GM12878 (cell line): ENCODE results near the gene MCF2L2. TPM values are rescaled to one million over a fixed set of nuclear protein-coding genes. Genes with fewer than 3 reads are reported as not detected.

Experiments used
- ASH2L ChIP-seq: fragments of 300-600, 200-600 bp; sonication (generic); IDR thresholded peaks from 2 replicates; pipeline ENCODE4 v1.6.1; 2017; ENCODE audit warnings: low read depth, mild to moderate bottlenecking, borderline replicate concordance
- BMI1 ChIP-seq: fragments of 450-650 bp; IDR thresholded peaks from 2 replicates; pipeline ENCODE4 v1.6.1; 2016; ENCODE audit warnings: mild to moderate bottlenecking, moderate library complexity, borderline replicate concordance
- CHD1 ChIP-seq: IDR thresholded peaks from 2 replicates; pipeline ENCODE4 v1.6.1; 2012; ENCODE audit warnings: low read depth, low read length, improper control_type of control experiment
- EP300 ChIP-seq, 2 experiments: fragments of 150-350 bp in 1 of 2; IDR thresholded peaks; 2 replicates each; pipeline ENCODE4 v1.6.1; 2011 to 2012; ENCODE audit warnings: low read depth in 2 of 2, low read length in 2 of 2, borderline replicate concordance in 1 of 2, improper control_type of control experiment in 1 of 2, inconsistent platforms in 1 of 2; ENCODE audit not compliant: control insufficient read depth in 1 of 2
- ETV6 ChIP-seq, 2 experiments: fragments of 450-650 bp in 1 of 2; IDR thresholded peaks in 1 of 2; conservative IDR thresholded peaks in 1 of 2; 2 replicates each; pipeline ENCODE4 v1.6.1; 2014; ENCODE audit warnings: antibody characterized with exemption in 1 of 2, borderline replicate concordance in 1 of 2, low read depth in 1 of 2, mild to moderate bottlenecking in 1 of 2, moderate library complexity in 1 of 2
- FOS ChIP-seq: IDR thresholded peaks from 3 replicates; pipeline ENCODE4 v1.6.1; 2011; ENCODE audit warnings: borderline replicate concordance; ENCODE audit not compliant: insufficient read length; ENCODE audit errors: extremely low read depth
- JUNB ChIP-seq: IDR thresholded peaks from 2 replicates; pipeline ENCODE4 v1.6.1; 2016; ENCODE audit warnings: antibody characterized with exemption, mild to moderate bottlenecking
- KAT2A ChIP-seq: conservative IDR thresholded peaks from 2 replicates; pipeline ENCODE4 v1.6.1; 2011; ENCODE audit warnings: low read depth, low read length; ENCODE audit not compliant: control insufficient read depth
- MEF2B ChIP-seq: fragments of 450-650 bp; IDR thresholded peaks from 2 replicates; pipeline ENCODE4 v1.6.1; 2018; ENCODE audit warnings: mild to moderate bottlenecking, moderate library complexity; ENCODE audit not compliant: partially characterized antibody, poor library complexity, severe bottlenecking
- MTA2 ChIP-seq: fragments of 450-650 bp; IDR thresholded peaks from 2 replicates; pipeline ENCODE4 v1.6.1; 2016; ENCODE audit warnings: low read depth, mild to moderate bottlenecking, moderate library complexity
- MTA3 ChIP-seq: IDR thresholded peaks from 2 replicates; pipeline ENCODE4 v1.6.1; 2012; ENCODE audit warnings: low read length, inconsistent platforms, borderline replicate concordance
- MXI1 ChIP-seq: fragments of 150-350 bp; IDR thresholded peaks from 2 replicates; pipeline ENCODE4 v1.6.1; 2011; ENCODE audit warnings: low read depth, mild to moderate bottlenecking, inconsistent platforms, low read length, improper control_type of control experiment
- NFIC ChIP-seq: IDR thresholded peaks from 2 replicates; pipeline ENCODE4 v1.6.1; 2012; ENCODE audit warnings: low read depth, mild to moderate bottlenecking, inconsistent platforms, low read length, moderate library complexity
- PML ChIP-seq: IDR thresholded peaks from 2 replicates; pipeline ENCODE4 v1.6.1; 2012; ENCODE audit warnings: low read length, inconsistent platforms
- POU2F2 ChIP-seq: IDR thresholded peaks from 3 replicates; pipeline ENCODE4 v1.6.1; 2011; ENCODE audit warnings: low read depth, mild to moderate bottlenecking, low read length, borderline replicate concordance
- RBBP5 ChIP-seq: fragments of 200-600 bp; sonication (generic); conservative IDR thresholded peaks from 2 replicates; pipeline ENCODE4 v1.6.1; 2016
- RUNX3 ChIP-seq: IDR thresholded peaks from 2 replicates; pipeline ENCODE4 v1.6.1; 2012; ENCODE audit warnings: low read length, inconsistent platforms
- SPI1 ChIP-seq: IDR thresholded peaks from 2 replicates; pipeline ENCODE4 v1.6.1; 2011; ENCODE audit warnings: low read depth, mild to moderate bottlenecking, low read length, moderate library complexity, borderline replicate concordance; ENCODE audit not compliant: insufficient read depth
- TAF1 ChIP-seq: IDR thresholded peaks from 2 replicates; pipeline ENCODE4 v1.6.1; 2011; ENCODE audit warnings: mild to moderate bottlenecking, low read depth, low read length, borderline replicate concordance
- TBL1XR1 ChIP-seq: IDR thresholded peaks from 2 replicates; pipeline ENCODE4 v1.6.1; 2012; ENCODE audit warnings: low read depth, low read length, improper control_type of control experiment
- TCF7 ChIP-seq: IDR thresholded peaks from 2 replicates; pipeline ENCODE4 v1.6.1; 2014; ENCODE audit warnings: antibody characterized with exemption, borderline replicate concordance
- ZNF207 ChIP-seq: fragments of 450-650 bp; IDR thresholded peaks from 2 replicates; pipeline ENCODE4 v1.6.1; 2014; ENCODE audit warnings: antibody characterized with exemption, mild to moderate bottlenecking, borderline replicate concordance
- polyA plus RNA-seq, 11 experiments: library from polyadenylated mRNA; depleted of rRNA in 4 of 11; unstranded in 6 of 11; stranded (reverse) in 5 of 11; fragments of >200 nt; fragmentation: Nextera tagmentation in 4 of 11; fragmentation: Illumina TruSeq in 1 of 11; extraction: Ambion mirVana in 4 of 11; extraction: Trizol in 1 of 11; gene quantifications; 1 replicate in 1 of 11; 2 replicates in 10 of 11; pipeline versions ENCODE4 v1.2.1 to v1.2.3, GENCODE V29; 2011 to 2016; ENCODE audit warnings: inconsistent platforms in 2 of 11, missing spikeins in 2 of 11, low read depth in 1 of 11
- total RNA-seq, 4 experiments: library from RNA; depleted of rRNA in 3 of 4; stranded (reverse); fragments of >200 nt in 3 of 4; fragmentation: Illumina TruSeq in 1 of 4; extraction: Trizol in 1 of 4; gene quantifications; 2 replicates each; pipeline versions ENCODE4 v1.2.1 to v1.2.3, GENCODE V29; 2013 to 2021
- TF ChIP-seq, protein P1 (sequence below): fragments of 450-650 bp; IDR thresholded peaks from 2 replicates; pipeline ENCODE4 v1.6.1; 2017; ENCODE audit warnings: mild to moderate bottlenecking, moderate library complexity

Gene MCF2L2
- total and polyA plus RNA-seq, 10 of the 15 experiments (the other 5 are each of a cell fraction or from before 2014, with no cell fraction given) = 0.37 to 2.8 (median 1.4) TPM

DNA sequence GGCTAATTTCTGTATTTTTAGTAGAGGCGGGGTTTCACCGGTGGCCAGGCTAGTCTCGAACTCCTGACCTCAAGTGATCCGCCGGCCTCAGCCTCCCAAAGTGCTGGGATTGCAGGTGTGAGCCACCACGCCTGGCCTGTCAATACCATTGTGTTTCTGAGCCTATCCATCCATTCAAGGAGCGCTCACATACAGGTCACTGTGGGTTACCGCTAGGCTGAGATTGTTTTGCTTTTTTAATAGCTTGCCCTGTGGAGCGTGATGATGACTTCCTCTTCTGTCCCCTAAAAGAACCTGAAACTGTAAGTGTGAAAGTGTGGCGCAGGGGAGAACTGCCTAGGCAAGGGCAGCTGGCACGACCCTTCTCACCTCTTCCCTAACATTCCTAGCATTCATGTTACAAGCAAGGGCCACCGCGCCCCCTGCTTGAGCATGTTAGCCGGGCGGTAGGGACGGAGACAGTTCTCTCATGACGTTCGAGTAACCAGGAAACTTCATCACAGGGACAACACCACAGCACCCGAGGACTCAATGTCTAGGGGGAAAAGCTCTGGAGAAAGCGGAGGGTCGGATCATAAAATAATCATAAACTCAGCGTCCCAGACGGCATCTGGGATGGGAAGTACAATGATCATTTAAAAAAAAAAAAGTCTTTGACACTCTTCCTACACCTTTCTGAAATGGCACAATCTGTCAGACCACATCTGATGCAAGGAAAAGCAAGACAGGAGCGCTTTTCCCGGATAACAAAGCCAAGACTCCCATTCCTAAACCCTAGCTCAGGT, 266.7 kb downstream of the MCF2L2 start (continued):
- TF ChIP-seq, protein P1, sequence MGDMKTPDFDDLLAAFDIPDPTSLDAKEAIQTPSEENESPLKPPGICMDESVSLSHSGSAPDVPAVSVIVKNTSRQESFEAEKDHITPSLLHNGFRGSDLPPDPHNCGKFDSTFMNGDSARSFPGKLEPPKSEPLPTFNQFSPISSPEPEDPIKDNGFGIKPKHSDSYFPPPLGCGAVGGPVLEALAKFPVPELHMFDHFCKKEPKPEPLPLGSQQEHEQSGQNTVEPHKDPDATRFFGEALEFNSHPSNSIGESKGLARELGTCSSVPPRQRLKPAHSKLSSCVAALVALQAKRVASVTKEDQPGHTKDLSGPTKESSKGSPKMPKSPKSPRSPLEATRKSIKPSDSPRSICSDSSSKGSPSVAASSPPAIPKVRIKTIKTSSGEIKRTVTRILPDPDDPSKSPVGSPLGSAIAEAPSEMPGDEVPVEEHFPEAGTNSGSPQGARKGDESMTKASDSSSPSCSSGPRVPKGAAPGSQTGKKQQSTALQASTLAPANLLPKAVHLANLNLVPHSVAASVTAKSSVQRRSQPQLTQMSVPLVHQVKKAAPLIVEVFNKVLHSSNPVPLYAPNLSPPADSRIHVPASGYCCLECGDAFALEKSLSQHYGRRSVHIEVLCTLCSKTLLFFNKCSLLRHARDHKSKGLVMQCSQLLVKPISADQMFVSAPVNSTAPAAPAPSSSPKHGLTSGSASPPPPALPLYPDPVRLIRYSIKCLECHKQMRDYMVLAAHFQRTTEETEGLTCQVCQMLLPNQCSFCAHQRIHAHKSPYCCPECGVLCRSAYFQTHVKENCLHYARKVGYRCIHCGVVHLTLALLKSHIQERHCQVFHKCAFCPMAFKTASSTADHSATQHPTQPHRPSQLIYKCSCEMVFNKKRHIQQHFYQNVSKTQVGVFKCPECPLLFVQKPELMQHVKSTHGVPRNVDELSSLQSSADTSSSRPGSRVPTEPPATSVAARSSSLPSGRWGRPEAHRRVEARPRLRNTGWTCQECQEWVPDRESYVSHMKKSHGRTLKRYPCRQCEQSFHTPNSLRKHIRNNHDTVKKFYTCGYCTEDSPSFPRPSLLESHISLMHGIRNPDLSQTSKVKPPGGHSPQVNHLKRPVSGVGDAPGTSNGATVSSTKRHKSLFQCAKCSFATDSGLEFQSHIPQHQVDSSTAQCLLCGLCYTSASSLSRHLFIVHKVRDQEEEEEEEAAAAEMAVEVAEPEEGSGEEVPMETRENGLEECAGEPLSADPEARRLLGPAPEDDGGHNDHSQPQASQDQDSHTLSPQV = no peak
- TF ChIP-seq EP300 (IDR thresholded peaks at IDR 0.05; ENCODE audit: borderline replicate concordance in 1 of 2, control insufficient read depth in 1 of 2, low read depth in 2 of 2, low read length in 2 of 2) = peak; percentile 75 to 88
- TF ChIP-seq MEF2B = peak; percentile 93
- TF ChIP-seq BMI1 = peak; percentile 73
- no peak for TF ChIP-seq FOS
- peak; percentile 66; the same call in 1 of the 3 replicates for TF ChIP-seq POU2F2
- TF ChIP-seq MXI1 = peak; percentile 53; the same call in 1 of the 2 replicates
- TF ChIP-seq TBL1XR1 = peak; percentile 94
- TF ChIP-seq TCF7 = 0 out of 2 replicates have a peak, but pooled peaks have one; percentile 36
- TF ChIP-seq ETV6 (conservative IDR thresholded peaks at IDR 0.05 in 1 of 2, IDR thresholded peaks at IDR 0.05 in 1 of 2; ENCODE audit: borderline replicate concordance in 1 of 2, low read depth in 1 of 2) = peak in 1 of 2 experiments; percentile 74; a peak in 2 of 4 replicates
- no peak for TF ChIP-seq CHD1
- peak; percentile 95 for TF ChIP-seq SPI1
- peak; percentile 95 for TF ChIP-seq RUNX3
- peak; percentile 69; the same call in 1 of the 2 replicates for TF ChIP-seq ZNF207
- no peak for TF ChIP-seq RBBP5
- TF ChIP-seq NFIC = peak; percentile 85
- peak; percentile 52; the same call in 1 of the 2 replicates for TF ChIP-seq MTA3
- peak; percentile 95 for TF ChIP-seq MTA2
- no peak for TF ChIP-seq PML
- TF ChIP-seq JUNB = peak; percentile 47
- no peak for TF ChIP-seq KAT2A
- no peak for TF ChIP-seq ASH2L
- no peak for TF ChIP-seq TAF1
